ENCODE results near the gene SMPD3. TPM values are rescaled to one million over a fixed set of nuclear protein-coding genes. Genes with fewer than 3 reads are reported as not detected.

SMPD3 gene
- total and polyA plus RNA-seq, 2 donors (not counting 3 experiments of a cell fraction or from before 2014, with no cell fraction given) = not detected

DNA sequence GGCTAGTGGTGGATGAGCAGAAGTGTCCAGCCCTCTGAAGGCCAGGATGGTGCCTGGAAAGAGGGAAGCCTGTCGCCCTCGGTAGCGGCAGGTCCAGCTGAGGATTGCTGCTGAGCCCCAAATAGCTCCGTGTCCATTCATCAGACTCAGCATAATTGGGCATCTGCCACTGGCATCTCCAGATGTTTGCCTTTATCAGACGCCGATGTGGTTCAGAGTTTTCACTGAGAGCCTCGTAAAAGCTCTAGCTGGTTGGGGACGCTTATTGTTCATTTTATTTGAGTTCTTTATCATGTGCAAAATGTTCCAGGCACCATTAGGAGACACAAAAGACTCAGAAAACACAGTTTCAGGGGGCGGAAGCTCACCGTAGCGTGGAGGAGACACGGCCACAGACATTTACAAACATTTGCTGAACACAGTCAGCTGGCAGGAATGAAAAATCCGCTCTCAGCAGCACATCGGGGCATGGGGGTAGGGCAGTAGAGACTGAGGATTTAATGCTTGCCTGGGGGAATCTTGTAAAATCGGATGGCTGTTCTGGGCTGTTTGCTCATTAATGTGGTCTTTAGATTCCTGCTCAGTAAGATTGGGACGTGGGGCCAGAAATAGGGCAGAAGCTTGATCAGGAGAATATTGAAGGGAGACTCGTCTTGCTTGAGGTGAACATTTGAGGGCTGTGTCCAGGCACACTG lies 41.7 kb downstream of the SMPD3 start:
- Histone ChIP-seq H3K4me2 (ENCODE audit: insufficient read depth, low read length) (no peak overlapping the region), H3K27ac (ENCODE audit: insufficient read depth, low read depth, low read length) (no peak overlapping the region), H4K20me1 (replicated peaks; ENCODE audit: control insufficient read depth, extremely low read depth, insufficient read depth, low read length) (no peaks in the 10 kb centered on the region), H3K9me3 (replicated peaks; ENCODE audit: control insufficient read depth, insufficient read depth, low read length) (no peaks in the 10 kb centered on the region), H3K4me3 (replicated peaks in 1 of 3; ENCODE audit: insufficient read depth in 1 of 3, low read depth in 1 of 3, low read length in 3 of 3) (no peak overlapping the region), H3K9me1 (replicated peaks; ENCODE audit: control insufficient read depth, extremely low read depth, insufficient read depth, low read length) (no peaks in the 10 kb centered on the region), H3K79me2 (ENCODE audit: control insufficient read depth, insufficient read depth, low read length) (no peaks in the 10 kb centered on the region), H3K27me3 (ENCODE audit: control insufficient read depth in 2 of 2, insufficient read depth in 2 of 2, low read length in 2 of 2) (peaks cover 3 to 15% of the 10 kb centered on the region in 2 experiments), H3K4me1 (ENCODE audit: control insufficient read depth, extremely low read depth, insufficient read depth, low read length) (no peaks in the 10 kb centered on the region), H3K9ac (replicated peaks; ENCODE audit: extremely low read depth, insufficient read depth, low read length) (no peak overlapping the region), H3K36me3 (ENCODE audit: control insufficient read depth in 2 of 2, extremely low read depth in 1 of 2, insufficient read depth in 2 of 2, low read length in 2 of 2) (no peaks in the 10 kb centered on the region), H2AFZ (ENCODE audit: low read depth, low read length) (no peak overlapping the region)
- DNase-seq (ENCODE audit: low read depth, low spot score) = no peak
- TF ChIP-seq JUN (IDR thresholded peaks at IDR 0.05; ENCODE audit: borderline replicate concordance, insufficient read depth, insufficient read length, low read depth) (no peak), MYC (IDR thresholded peaks at IDR 0.05; ENCODE audit: low read depth, low read length) (no peak), POLR2AphosphoS5 (IDR thresholded peaks at IDR 0.05; ENCODE audit: insufficient read depth, low read depth, low read length) (no peak), FOS (IDR thresholded peaks at IDR 0.05; ENCODE audit: borderline replicate concordance, insufficient read depth, low read length) (no peak), GATA2 (IDR thresholded peaks at IDR 0.05; ENCODE audit: insufficient read depth, insufficient read length, low read depth, low read length) (no peak), POLR2A (IDR thresholded peaks at IDR 0.05; ENCODE audit: low read depth, low read length) (no peak), EZH2 (IDR thresholded peaks at IDR 0.05; ENCODE audit: borderline replicate concordance, low read depth, low read length, severe bottlenecking) (no peak)
- TF ChIP-seq, protein P1, sequence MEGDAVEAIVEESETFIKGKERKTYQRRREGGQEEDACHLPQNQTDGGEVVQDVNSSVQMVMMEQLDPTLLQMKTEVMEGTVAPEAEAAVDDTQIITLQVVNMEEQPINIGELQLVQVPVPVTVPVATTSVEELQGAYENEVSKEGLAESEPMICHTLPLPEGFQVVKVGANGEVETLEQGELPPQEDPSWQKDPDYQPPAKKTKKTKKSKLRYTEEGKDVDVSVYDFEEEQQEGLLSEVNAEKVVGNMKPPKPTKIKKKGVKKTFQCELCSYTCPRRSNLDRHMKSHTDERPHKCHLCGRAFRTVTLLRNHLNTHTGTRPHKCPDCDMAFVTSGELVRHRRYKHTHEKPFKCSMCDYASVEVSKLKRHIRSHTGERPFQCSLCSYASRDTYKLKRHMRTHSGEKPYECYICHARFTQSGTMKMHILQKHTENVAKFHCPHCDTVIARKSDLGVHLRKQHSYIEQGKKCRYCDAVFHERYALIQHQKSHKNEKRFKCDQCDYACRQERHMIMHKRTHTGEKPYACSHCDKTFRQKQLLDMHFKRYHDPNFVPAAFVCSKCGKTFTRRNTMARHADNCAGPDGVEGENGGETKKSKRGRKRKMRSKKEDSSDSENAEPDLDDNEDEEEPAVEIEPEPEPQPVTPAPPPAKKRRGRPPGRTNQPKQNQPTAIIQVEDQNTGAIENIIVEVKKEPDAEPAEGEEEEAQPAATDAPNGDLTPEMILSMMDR (IDR thresholded peaks at IDR 0.05; ENCODE audit: extremely low read depth in 1 of 2, insufficient read depth in 1 of 2, low read depth in 1 of 2, low read length in 2 of 2) = no peak
- TF ChIP-seq, protein P2, sequence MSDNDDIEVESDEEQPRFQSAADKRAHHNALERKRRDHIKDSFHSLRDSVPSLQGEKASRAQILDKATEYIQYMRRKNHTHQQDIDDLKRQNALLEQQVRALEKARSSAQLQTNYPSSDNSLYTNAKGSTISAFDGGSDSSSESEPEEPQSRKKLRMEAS (IDR thresholded peaks at IDR 0.05; ENCODE audit: insufficient read depth, insufficient read length) = no peak
- dilution Hi-C loops (cut with MboI; ENCODE audit: extremely low pct_ligation_motif_present, low sequenced_read_pairs) = no loop called here
- FAIRE-seq = peak; percentile 21
- BruUV-seq (replicated peaks) = no TSS peak
- CTCF ChIA-PET = interaction anchor here (1.1 to 2.8 kb wide), 4 partner anchors 10 to 114 kb away, joined by 3 to 12 read pairs (median 4); no protein-coding TSS in a partner anchor
- intact Hi-C loops (cut with micrococcal nuclease) = no loop called here
- POLR2A ChIA-PET = interaction anchor here (0.5 kb wide), 1 partner anchor 63 kb away, joined by 6 read pairs; no protein-coding TSS in a partner anchor

All from endothelial cell of umbilical vein (primary cell).